ENCODE data around the gene MYO19.
"Not testable (repeated sequence)": the region's sequence is repeated elsewhere in the genome, so short reads cannot be mapped to it uniquely, and the experiment has no call there.

The MYO19 gene

GRCh38 chr17:36461330-36462110 is 73.1 kb downstream of the MYO19 start:
- no peak for DNase-seq (ENCODE audit: low read depth in 2 of 2)

- no peak for DNase-seq (ENCODE audit: low read depth in 2 of 2)
Measured at GRCh38 chr17:36460265-36460937, 74.3 kb downstream of the MYO19 start.

- no peak for DNase-seq (ENCODE audit: low read depth in 2 of 2)
Measured at GRCh38 chr17:36459601-36460000, 75.1 kb downstream of the MYO19 start.

GRCh38 chr17:36459045-36459444 is 75.6 kb downstream of the MYO19 start:
- DNase-seq (ENCODE audit: low read depth in 2 of 2) = no peak

GRCh38 chr17:36457701-36458100 is 77.0 kb downstream of the MYO19 start:
- not testable (repeated sequence) for DNase-seq (ENCODE audit: low read depth in 2 of 2)

- not testable (repeated sequence) for DNase-seq (ENCODE audit: low read depth in 2 of 2)
Measured at GRCh38 chr17:36452888-36453287, 81.8 kb downstream of the MYO19 start.

GRCh38 chr17:36449997-36450396 is 84.7 kb downstream of the MYO19 start:
- DNase-seq (ENCODE audit: low read depth in 2 of 2) = not testable (repeated sequence)
